ENCODE data around the gene ERF. TPM values are rescaled to one million over a fixed set of nuclear protein-coding genes. Genes with fewer than 3 reads are reported as not detected.

The ERF gene
- total and polyA plus RNA-seq, 4 donors: 24.2 to 53.6 (median 43.0) TPM

DNA sequence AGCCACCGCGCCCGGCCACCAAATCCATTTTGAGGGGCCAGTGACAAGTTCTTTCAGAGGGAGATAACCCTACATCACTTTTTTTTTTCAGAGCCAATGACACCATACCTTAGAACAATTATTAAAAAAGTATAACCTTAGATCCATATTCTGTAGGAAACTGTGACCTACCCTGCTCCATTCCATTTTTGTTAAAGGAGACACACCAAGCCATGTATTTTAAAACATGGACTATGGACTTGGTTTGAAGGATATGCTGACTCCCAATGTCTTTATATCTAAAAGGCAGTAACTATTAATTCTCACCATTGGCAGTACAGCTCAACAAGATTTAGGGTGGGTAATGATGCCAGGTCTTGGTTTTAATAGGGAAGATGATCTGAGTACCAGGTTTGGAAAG, 13.6 kb downstream of the ERF start:
- Histone ChIP-seq H3K9ac (ENCODE audit: insufficient read depth in 1 of 2, low read length in 2 of 2) (peak overlapping the region; percentile 72 to 73), H3K4me3 (peak overlapping the region; percentile 6), H3K27ac (ENCODE audit: low read depth in 1 of 2, low read length in 1 of 2) (no peak overlapping the region), H3K9me3 (ENCODE audit: control insufficient read depth in 4 of 4, insufficient read depth in 3 of 4, low read length in 3 of 4) (no peaks in the 10 kb centered on the region), H3K4me1 (ENCODE audit: control insufficient read depth in 5 of 5, insufficient read depth in 5 of 5, low read length in 5 of 5) (peaks cover 0 to 29% (median 3%) of the 10 kb centered on the region in 5 donors), H3K27me3 (ENCODE audit: control insufficient read depth in 3 of 3, insufficient read depth in 3 of 3, low read length in 2 of 3) (no peaks in the 10 kb centered on the region), H3K36me3 (ENCODE audit: control insufficient read depth in 4 of 4, insufficient read depth in 4 of 4, low read length in 4 of 4) (peaks cover 0 to 25% (median 12%) of the 10 kb centered on the region in 4 donors)
- 97 to 98% methylated on average over 3 of the region's 3 CpGs for WGBS, 2 donors
- DNase-seq (no peak), ATAC-seq (ENCODE audit: insufficient read depth, low FRiP score) (no peak)
- TF ChIP-seq, protein P1, sequence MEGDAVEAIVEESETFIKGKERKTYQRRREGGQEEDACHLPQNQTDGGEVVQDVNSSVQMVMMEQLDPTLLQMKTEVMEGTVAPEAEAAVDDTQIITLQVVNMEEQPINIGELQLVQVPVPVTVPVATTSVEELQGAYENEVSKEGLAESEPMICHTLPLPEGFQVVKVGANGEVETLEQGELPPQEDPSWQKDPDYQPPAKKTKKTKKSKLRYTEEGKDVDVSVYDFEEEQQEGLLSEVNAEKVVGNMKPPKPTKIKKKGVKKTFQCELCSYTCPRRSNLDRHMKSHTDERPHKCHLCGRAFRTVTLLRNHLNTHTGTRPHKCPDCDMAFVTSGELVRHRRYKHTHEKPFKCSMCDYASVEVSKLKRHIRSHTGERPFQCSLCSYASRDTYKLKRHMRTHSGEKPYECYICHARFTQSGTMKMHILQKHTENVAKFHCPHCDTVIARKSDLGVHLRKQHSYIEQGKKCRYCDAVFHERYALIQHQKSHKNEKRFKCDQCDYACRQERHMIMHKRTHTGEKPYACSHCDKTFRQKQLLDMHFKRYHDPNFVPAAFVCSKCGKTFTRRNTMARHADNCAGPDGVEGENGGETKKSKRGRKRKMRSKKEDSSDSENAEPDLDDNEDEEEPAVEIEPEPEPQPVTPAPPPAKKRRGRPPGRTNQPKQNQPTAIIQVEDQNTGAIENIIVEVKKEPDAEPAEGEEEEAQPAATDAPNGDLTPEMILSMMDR (IDR thresholded peaks at IDR 0.05; ENCODE audit: control extremely low read depth, extremely low read depth): no peak

DNA sequence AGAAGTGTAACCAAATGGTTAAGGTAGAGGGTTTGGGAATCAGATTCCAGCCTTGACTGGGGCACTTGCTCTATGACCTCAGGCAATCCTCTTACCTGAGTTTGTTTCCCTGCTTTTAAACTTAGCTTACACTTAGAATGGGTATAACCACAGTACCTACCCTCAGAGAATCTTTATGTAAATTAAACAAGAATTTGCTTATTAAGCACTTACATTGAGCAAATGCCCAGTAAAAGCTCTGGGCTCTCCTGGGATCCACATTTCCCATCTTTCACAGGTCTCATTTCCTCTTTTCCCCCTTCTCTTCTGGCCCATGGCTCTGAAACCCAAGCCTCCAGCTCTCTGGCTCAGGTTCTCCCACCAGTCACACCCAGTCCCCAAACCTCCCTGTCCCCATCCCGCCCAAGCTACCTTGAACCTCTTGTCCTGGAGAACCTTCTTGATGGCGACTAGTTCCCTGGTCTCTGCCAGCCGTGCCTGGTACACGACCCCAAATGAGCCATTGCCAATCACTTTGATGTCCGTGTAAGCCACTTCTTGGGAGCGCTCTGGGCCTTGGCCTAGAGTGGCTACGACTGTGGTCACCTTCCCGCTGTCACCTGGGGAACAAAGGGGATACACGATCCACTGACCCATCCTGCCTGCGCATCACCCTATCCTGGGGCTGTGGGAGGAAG, 15.2 kb downstream of the ERF start:
- Histone ChIP-seq H3K27ac (ENCODE audit: low read depth in 1 of 2, low read length in 1 of 2) (no peak overlapping the region), H3K4me1 (ENCODE audit: control insufficient read depth in 5 of 5, insufficient read depth in 5 of 5, low read length in 5 of 5) (peaks cover 0 to 21% (median 0%) of the 10 kb centered on the region in 5 donors), H3K9ac (ENCODE audit: insufficient read depth in 1 of 2, low read length in 2 of 2) (no peak overlapping the region), H3K27me3 (ENCODE audit: control insufficient read depth in 3 of 3, insufficient read depth in 3 of 3, low read length in 2 of 3) (no peaks in the 10 kb centered on the region), H3K36me3 (ENCODE audit: control insufficient read depth in 4 of 4, insufficient read depth in 4 of 4, low read length in 4 of 4) (peaks cover 6 to 35% (median 25%) of the 10 kb centered on the region in 4 donors), H3K9me3 (ENCODE audit: control insufficient read depth in 4 of 4, insufficient read depth in 3 of 4, low read length in 3 of 4) (no peaks in the 10 kb centered on the region), H3K4me3 (no peak overlapping the region)
- DNase-seq (no peak), ATAC-seq (ENCODE audit: insufficient read depth, low FRiP score) (no peak)
- WGBS, 2 donors: 91 to 92% methylated on average over 10 of the region's 10 CpGs
- TF ChIP-seq, protein P1 (IDR thresholded peaks at IDR 0.05; ENCODE audit: control extremely low read depth, extremely low read depth): no peak

DNA sequence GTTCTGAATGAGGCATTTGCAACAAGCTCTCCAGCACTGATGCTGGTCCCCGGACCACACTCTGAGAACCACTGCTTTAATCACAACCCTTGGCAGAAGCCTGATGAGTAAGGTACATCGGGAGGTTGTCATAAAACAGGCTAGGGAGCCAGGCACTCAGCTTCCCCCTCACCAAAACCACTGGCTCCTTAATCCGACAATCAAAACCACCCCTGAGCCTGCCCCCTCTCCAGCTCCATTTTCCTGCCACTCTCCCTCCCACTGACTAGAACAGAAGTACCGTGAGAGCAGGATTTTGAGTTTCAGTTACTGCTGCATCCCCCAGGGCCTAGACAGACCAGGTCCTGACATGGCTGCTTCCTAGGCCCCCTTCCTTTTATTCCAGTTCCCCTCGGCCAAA, 19.7 kb downstream of the ERF start:
- WGBS, 2 donors: 88 to 90% methylated on average over 5 of the region's 5 CpGs

More for the DNA sequence above, 19.7 kb downstream of the ERF start:
- Histone ChIP-seq H3K27ac (ENCODE audit: low read depth in 1 of 2, low read length in 1 of 2) (no peak overlapping the region), H3K9me3 (ENCODE audit: control insufficient read depth in 4 of 4, insufficient read depth in 3 of 4, low read length in 3 of 4) (no peaks in the 10 kb centered on the region), H3K4me3 (no peak overlapping the region), H3K36me3 (ENCODE audit: control insufficient read depth in 4 of 4, insufficient read depth in 4 of 4, low read length in 4 of 4) (peaks cover 9 to 62% (median 48%) of the 10 kb centered on the region in 4 donors), H3K9ac (ENCODE audit: insufficient read depth in 1 of 2, low read length in 2 of 2) (no peak overlapping the region), H3K4me1 (ENCODE audit: control insufficient read depth in 5 of 5, insufficient read depth in 5 of 5, low read length in 5 of 5) (peaks cover 0 to under 1% (median 0%) of the 10 kb centered on the region in 5 donors), H3K27me3 (ENCODE audit: control insufficient read depth in 3 of 3, insufficient read depth in 3 of 3, low read length in 2 of 3) (no peaks in the 10 kb centered on the region)
- TF ChIP-seq, protein P1 (IDR thresholded peaks at IDR 0.05; ENCODE audit: control extremely low read depth, extremely low read depth): no peak
- ATAC-seq (ENCODE audit: insufficient read depth, low FRiP score) (no peak), DNase-seq (no peak)
